Heart right ventricle (tissue), 16 donors: ENCODE measurements around the gene ZSWIM2. TPM values are rescaled to one million over a fixed set of nuclear protein-coding genes. Genes with fewer than 3 reads are reported as not detected.

ENCODE experiments used
- ATAC-seq, 8 donors: fragments of 200-7000 bp; cut with Tn5 transposase; one replicate each; pipeline ENCODE4 v1.9.1; 2020; ENCODE audit warnings: mild to moderate bottlenecking in 8 of 8, moderate library complexity in 8 of 8, moderate number of reproducible peaks in 1 of 8
- DNase-seq, 2 donors: peaks; one replicate each; pipeline ENCODE4 v3.0.0-alpha.2; 2020
- H3K27ac ChIP-seq, 10 donors: fragments of 200-600 bp; sonication (generic) in 2 of 10; one replicate each; pipeline versions ENCODE4 v1.5.0 to v1.8.0; 2020 to 2022; ENCODE audit warnings: mild to moderate bottlenecking in 3 of 10
- H3K27me3 ChIP-seq, 7 donors: fragments of 200-600 bp; one replicate each; pipeline ENCODE4 v1.8.0; 2021 to 2022; ENCODE audit warnings: mild to moderate bottlenecking in 2 of 7
- H3K36me3 ChIP-seq, 9 donors: fragments of 200-600 bp; sonication (generic) in 1 of 9; one replicate each; pipeline versions ENCODE4 v1.5.0 to v1.8.0; 2020 to 2022; ENCODE audit warnings: mild to moderate bottlenecking in 2 of 9
- H3K4me1 ChIP-seq, 9 donors: fragments of 200-600 bp; sonication (generic) in 1 of 9; one replicate each; pipeline versions ENCODE4 v1.5.0 to v1.8.0; 2020 to 2022; ENCODE audit warnings: mild to moderate bottlenecking in 4 of 9
- H3K4me3 ChIP-seq, 10 donors: fragments of 200-600 bp; sonication (generic) in 2 of 10; one replicate each; pipeline versions ENCODE4 v1.5.0 to v1.8.0; 2020 to 2022; ENCODE audit warnings: mild to moderate bottlenecking in 7 of 10, moderate library complexity in 2 of 10
- H3K9me3 ChIP-seq, 11 donors: fragments of 200-600 bp in 10 of 11; sonication (generic) in 2 of 11; one replicate each; pipeline versions ENCODE4 v1.5.0 to v1.8.0; 2013 to 2022; ENCODE audit warnings: mild to moderate bottlenecking in 2 of 11, control low read depth in 1 of 11, moderate library complexity in 1 of 11
- CTCF ChIP-seq, 9 donors: fragments of 200-600 bp; sonication (generic) in 2 of 9; IDR thresholded peaks; one replicate each; pipeline versions ENCODE4 v1.5.0 to v1.8.0; 2021 to 2022; ENCODE audit warnings: antibody characterized with exemption in 9 of 9, mild to moderate bottlenecking in 5 of 9, moderate library complexity in 1 of 9
- WGBS, 2 donors: extraction: QIAGEN DNeasy Blood & Tissue Kit; methylation state at CpG; one replicate each; pipeline ENCODE4 v1.1.7; 2013; ENCODE audit warnings: inconsistent platforms in 1 of 2; 5-methylcytosine and 5-hydroxymethylcytosine counted together
- intact Hi-C, 10 donors: fragments of 100-400 bp; cut with DNase I; formaldehyde crosslinking; loops; one replicate each; pipeline versions ENCODE4 v1.11.1 to v1.14.2; 2022
- polyA plus RNA-seq, 2 donors: library from polyadenylated mRNA; stranded (reverse); fragments of 200-250 nt; gene quantifications; one replicate each; pipeline ENCODE4 v1.2.3, GENCODE V29; 2013
- total RNA-seq, 10 donors: library from RNA; stranded (reverse); fragmentation: NEBNext Ultra II Directional in 3 of 10; extraction: Animal tissue kit (Norgen Biotek cat#: 25700) in 3 of 10; gene quantifications; one replicate each; pipeline versions ENCODE4 v1.2.1 to v1.2.4, GENCODE V29; 2021 to 2023
- donor health status: Arrhythmogenic right ventricular cardiomyopathy.
- donor health status: ischemic (EF 13 %, LVEDD 7.1; RV severe dilation, severe dysfunction).
- donor health status: healthy with polysubstance abuse.
- donor health status: DM: no; HTN: yes; CAD: no.
- donor health status: DM: no; HTN: no; CAD: no.
- donor health status: ischemic (EF 25% LVEDD 6.9; RV normal size, moderate dysfunction).
- donor health status: ischemic (EF 25% LVEDD 5.7; RV mildly dilated, moderate dysfunction).
- donor health status: healthy.
- donor health status: DM: yes; HTN: yes; CAD: no.
- donor health status: Ischemic cardiomyopathy.
- donor health status: ischemic (EF 35%, LVEDD 5.7; RV mildly dilated, moderate dysfunction).
- donor health status: nonischemic (EF 11% LVEDD 7.7; RV severe dilation, severe dysfunction).
- donor health status: DM: yes; HTN: yes; CAD: no.
- donor health status: PGD.
- donor health status: ischemic (EF 29% LVEDD 5.4; RV normal size, mild dysfunction).
- donor health status: nonischemic (EF 23%, LVEDD 6.1; RV moderate dilation, normal function).

The ZSWIM2 gene
- total and polyA plus RNA-seq, 12 donors = not detected

GRCh38 chr2:186879312-186879711 is 30.3 kb upstream of the ZSWIM2 start:
- Histone ChIP-seq H3K27me3 (no peaks in the 10 kb centered on the region), H3K9me3 (peaks cover 0 to 34% (median 19%) of the 10 kb centered on the region in 11 donors), H3K4me1 (peaks cover 0 to 5% (median 3%) of the 10 kb centered on the region in 9 donors), H3K27ac (no peak overlapping the region), H3K36me3 (no peaks in the 10 kb centered on the region), H3K4me3 (no peak overlapping the region)
- intact Hi-C loops = no loop called here
- 93 to 95% methylated on average over 2 of the region's 2 CpGs for WGBS, 2 donors
- no peak for DNase-seq
- TF ChIP-seq CTCF (IDR thresholded peaks at IDR 0.05) = no peak
- ATAC-seq = no peak

GRCh38 chr2:186874713-186875112 is 25.7 kb upstream of the ZSWIM2 start:
- DNase-seq (no peak), ATAC-seq (no peak)
- Histone ChIP-seq H3K36me3 (no peaks in the 10 kb centered on the region), H3K9me3 (peaks cover 0 to 6% (median 0%) of the 10 kb centered on the region in 11 donors), H3K4me3 (no peak overlapping the region), H3K4me1 (peaks cover 0 to 8% (median 0%) of the 10 kb centered on the region in 9 donors), H3K27me3 (no peaks in the 10 kb centered on the region), H3K27ac (no peak overlapping the region)
- no peak for TF ChIP-seq CTCF (IDR thresholded peaks at IDR 0.05)
- intact Hi-C loops = no loop called here
- WGBS, 2 donors = 90 to 91% methylated on average over 4 of the region's 4 CpGs

GRCh38 chr2:186871881-186872280 is 22.9 kb upstream of the ZSWIM2 start:
- WGBS, 2 donors = 48 to 59% methylated on average over 2 of the region's 2 CpGs
- TF ChIP-seq CTCF (IDR thresholded peaks at IDR 0.05) = no peak
- intact Hi-C loops = no loop called here
- Histone ChIP-seq H3K36me3 (no peaks in the 10 kb centered on the region), H3K27me3 (no peaks in the 10 kb centered on the region), H3K4me3 (no peak overlapping the region), H3K9me3 (no peaks in the 10 kb centered on the region), H3K27ac (no peak overlapping the region), H3K4me1 (peaks cover 0 to 26% (median 9%) of the 10 kb centered on the region in 9 donors)
- ATAC-seq = no peak
- no peak for DNase-seq

- H3K27ac ChIP-seq = peak overlapping the region in 1 of 10 donors; percentile 28
Observed at GRCh38 chr2:186868344-186868743, 19.4 kb upstream of the ZSWIM2 start.

More at GRCh38 chr2:186868344-186868743, 19.4 kb upstream of the ZSWIM2 start:
- intact Hi-C loops = loop anchor here in 6 of 10 donors (10.0 kb wide), 5 partner anchors 266 to 716 kb away; no protein-coding TSS in a partner anchor
- Histone ChIP-seq H3K4me3 (no peak overlapping the region), H3K9me3 (no peaks in the 10 kb centered on the region), H3K4me1 (peaks cover 0 to 26% (median 9%) of the 10 kb centered on the region in 9 donors), H3K27me3 (no peaks in the 10 kb centered on the region), H3K36me3 (no peaks in the 10 kb centered on the region)
- 44 to 48% methylated on average over 1 of the region's 1 CpG for WGBS, 2 donors
- TF ChIP-seq CTCF (IDR thresholded peaks at IDR 0.05) = no peak
- peak in 1 of 2 donors; percentile 12 for DNase-seq
- peak in 3 of 8 donors; percentile 59 to 68 (median 63) for ATAC-seq
